ENCODE results near the gene CKM.

The CKM gene

GRCh38 chr19:45361608-45362007 is 38.9 kb upstream of the CKM start:
- peaks cover 72% of the 10 kb centered on the region for H3K36me3 ChIP-seq (ENCODE audit: insufficient read depth, insufficient read length, low read length)
- H3K4me1 ChIP-seq (ENCODE audit: insufficient read depth, insufficient read length), result peaks cover 2% of the 10 kb centered on the region
- no peak overlapping the region for H3K9ac ChIP-seq (ENCODE audit: insufficient read length, low read depth)
- DNase-seq (ENCODE audit: low read depth, low spot score), result no peak
- H3K4me3 ChIP-seq (ENCODE audit: insufficient read length, low read depth), result no peak overlapping the region
- H3K9me3 ChIP-seq (ENCODE audit: insufficient read depth, low read length), result no peaks in the 10 kb centered on the region
- no peaks in the 10 kb centered on the region for H3K27me3 ChIP-seq (ENCODE audit: insufficient read depth, insufficient read length)
- TF ChIP-seq YY1 (IDR thresholded peaks at IDR 0.05; ENCODE audit: insufficient read depth, insufficient read length), result no peak
- no peak for TF ChIP-seq SUZ12 (IDR thresholded peaks at IDR 0.05; ENCODE audit: extremely low read depth, insufficient read depth, insufficient read length)
- TF ChIP-seq ZNF274 (IDR thresholded peaks at IDR 0.05; ENCODE audit: low read depth, low read length), result no peak

- DNase-seq (ENCODE audit: low read depth, low spot score), result no peak
Observed at GRCh38 chr19:45358213-45358792, 35.6 kb upstream of the CKM start.

DNA sequence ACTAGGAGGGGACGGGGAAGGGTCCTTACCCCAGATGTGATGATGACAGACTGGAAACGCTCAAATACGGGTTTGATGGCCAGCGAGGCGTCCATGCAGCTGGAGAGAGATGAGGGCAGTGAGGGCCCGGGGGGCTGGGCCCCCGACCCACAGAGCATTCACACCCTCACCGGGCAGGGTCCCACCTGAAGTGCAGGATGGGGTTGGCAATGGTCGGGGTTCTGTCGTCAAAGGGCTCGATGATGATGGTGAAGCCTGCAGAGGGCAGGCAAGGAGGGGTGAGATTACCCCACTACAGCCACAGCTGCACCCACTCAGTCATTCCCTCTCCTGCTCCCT is 34.7 kb upstream of the CKM start:
- Histone ChIP-seq H3K9me3 (ENCODE audit: insufficient read depth, low read length) (no peaks in the 10 kb centered on the region), H3K27me3 (ENCODE audit: insufficient read depth, insufficient read length) (no peaks in the 10 kb centered on the region), H3K9ac (ENCODE audit: insufficient read length, low read depth) (no peak overlapping the region), H3K4me3 (ENCODE audit: insufficient read length, low read depth) (no peak overlapping the region), H3K36me3 (ENCODE audit: insufficient read depth, insufficient read length, low read length) (peaks cover 81% of the 10 kb centered on the region), H3K4me1 (ENCODE audit: insufficient read depth, insufficient read length) (peaks cover 2% of the 10 kb centered on the region)
- TF ChIP-seq ZNF274 (IDR thresholded peaks at IDR 0.05; ENCODE audit: low read depth, low read length) (no peak), YY1 (IDR thresholded peaks at IDR 0.05; ENCODE audit: insufficient read depth, insufficient read length) (no peak), SUZ12 (IDR thresholded peaks at IDR 0.05; ENCODE audit: extremely low read depth, insufficient read depth, insufficient read length) (no peak)
- DNase-seq (ENCODE audit: low read depth, low spot score), result no peak

More at GRCh38 chr19:45358213-45358792, 35.6 kb upstream of the CKM start:
- TF ChIP-seq ZNF274 (IDR thresholded peaks at IDR 0.05; ENCODE audit: low read depth, low read length) (no peak), YY1 (IDR thresholded peaks at IDR 0.05; ENCODE audit: insufficient read depth, insufficient read length) (no peak), SUZ12 (IDR thresholded peaks at IDR 0.05; ENCODE audit: extremely low read depth, insufficient read depth, insufficient read length) (no peak)
- H3K9ac ChIP-seq (ENCODE audit: insufficient read length, low read depth), result no peak overlapping the region
- no peak overlapping the region for H3K4me3 ChIP-seq (ENCODE audit: insufficient read length, low read depth)
- H3K27me3 ChIP-seq (ENCODE audit: insufficient read depth, insufficient read length), result no peaks in the 10 kb centered on the region
- H3K9me3 ChIP-seq (ENCODE audit: insufficient read depth, low read length), result no peaks in the 10 kb centered on the region
- H3K4me1 ChIP-seq (ENCODE audit: insufficient read depth, insufficient read length), result peaks cover 2% of the 10 kb centered on the region
- H3K36me3 ChIP-seq (ENCODE audit: insufficient read depth, insufficient read length, low read length), result peaks cover 81% of the 10 kb centered on the region

DNA sequence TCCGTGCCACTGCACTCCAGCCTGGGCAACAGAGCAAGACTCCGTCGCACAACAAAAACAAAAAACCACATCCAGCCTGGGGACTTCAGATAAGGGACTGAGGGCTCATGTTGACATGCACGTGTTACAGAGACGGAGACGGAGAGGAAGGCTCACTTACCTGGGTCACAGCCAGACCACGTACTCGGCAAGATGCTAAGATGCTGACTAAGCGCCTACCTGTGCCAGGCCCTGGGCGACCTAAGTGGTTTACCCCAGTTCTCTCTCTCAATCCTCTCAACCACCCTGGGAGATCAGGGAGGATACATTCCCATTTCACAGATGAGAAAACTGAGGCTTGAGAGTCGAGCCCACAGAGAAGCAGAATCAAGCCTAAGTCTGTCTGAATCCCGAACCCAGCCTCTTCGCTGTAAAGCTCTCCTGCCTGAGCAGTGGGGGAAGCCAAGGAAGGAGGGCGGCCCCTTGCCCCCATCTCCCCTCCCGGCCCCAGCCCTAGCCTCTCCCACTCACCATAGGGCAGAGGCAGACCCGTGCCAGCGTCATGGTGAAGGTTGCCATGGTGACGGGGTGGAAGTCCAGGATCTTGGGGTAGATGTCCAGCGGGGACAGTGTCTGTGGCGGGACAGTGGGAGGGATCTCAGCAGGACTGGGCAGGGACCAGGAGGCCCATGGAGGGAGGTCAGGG is 34.2 kb upstream of the CKM start:
- no peaks in the 10 kb centered on the region for H3K27me3 ChIP-seq (ENCODE audit: insufficient read depth, insufficient read length)
- H3K9me3 ChIP-seq (ENCODE audit: insufficient read depth, low read length), result no peaks in the 10 kb centered on the region
- DNase-seq (ENCODE audit: low read depth, low spot score), result no peak
- TF ChIP-seq SUZ12 (IDR thresholded peaks at IDR 0.05; ENCODE audit: extremely low read depth, insufficient read depth, insufficient read length), result no peak
- no peak for TF ChIP-seq YY1 (IDR thresholded peaks at IDR 0.05; ENCODE audit: insufficient read depth, insufficient read length)
- TF ChIP-seq ZNF274 (IDR thresholded peaks at IDR 0.05; ENCODE audit: low read depth, low read length), result no peak
- no peak overlapping the region for H3K4me3 ChIP-seq (ENCODE audit: insufficient read length, low read depth)
- peaks cover 81% of the 10 kb centered on the region for H3K36me3 ChIP-seq (ENCODE audit: insufficient read depth, insufficient read length, low read length)
- no peak overlapping the region for H3K9ac ChIP-seq (ENCODE audit: insufficient read length, low read depth)
- peaks cover 2% of the 10 kb centered on the region for H3K4me1 ChIP-seq (ENCODE audit: insufficient read depth, insufficient read length)

DNA sequence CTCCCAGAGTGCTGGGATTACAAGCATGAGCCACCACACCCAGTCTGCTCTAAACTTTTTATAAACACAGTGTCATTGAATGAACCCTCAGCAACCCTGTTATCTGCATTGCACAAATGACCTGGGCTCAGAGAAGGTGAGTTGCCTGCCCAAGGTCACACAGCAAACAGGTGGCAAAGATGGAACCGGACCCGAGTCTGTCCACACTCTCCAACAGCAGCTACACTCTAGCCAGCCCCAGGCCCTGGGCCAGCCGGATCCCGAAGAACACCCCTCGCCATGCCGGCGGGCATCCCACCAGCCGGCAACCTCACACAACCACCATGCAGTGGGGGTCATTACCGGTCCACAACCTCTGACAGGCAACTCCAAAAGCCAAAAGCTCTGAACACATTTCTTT is 33.2 kb upstream of the CKM start:
- DNase-seq (ENCODE audit: low read depth, low spot score), result no peak
- Histone ChIP-seq H3K4me3 (ENCODE audit: insufficient read length, low read depth) (no peak overlapping the region), H3K27me3 (ENCODE audit: insufficient read depth, insufficient read length) (no peaks in the 10 kb centered on the region), H3K4me1 (ENCODE audit: insufficient read depth, insufficient read length) (peaks cover 2% of the 10 kb centered on the region), H3K9ac (ENCODE audit: insufficient read length, low read depth) (no peak overlapping the region), H3K36me3 (ENCODE audit: insufficient read depth, insufficient read length, low read length) (peaks cover 82% of the 10 kb centered on the region), H3K9me3 (ENCODE audit: insufficient read depth, low read length) (no peaks in the 10 kb centered on the region)
- no peak for TF ChIP-seq ZNF274 (IDR thresholded peaks at IDR 0.05; ENCODE audit: low read depth, low read length)
- TF ChIP-seq SUZ12 (IDR thresholded peaks at IDR 0.05; ENCODE audit: extremely low read depth, insufficient read depth, insufficient read length), result no peak
- no peak for TF ChIP-seq YY1 (IDR thresholded peaks at IDR 0.05; ENCODE audit: insufficient read depth, insufficient read length)

DNA sequence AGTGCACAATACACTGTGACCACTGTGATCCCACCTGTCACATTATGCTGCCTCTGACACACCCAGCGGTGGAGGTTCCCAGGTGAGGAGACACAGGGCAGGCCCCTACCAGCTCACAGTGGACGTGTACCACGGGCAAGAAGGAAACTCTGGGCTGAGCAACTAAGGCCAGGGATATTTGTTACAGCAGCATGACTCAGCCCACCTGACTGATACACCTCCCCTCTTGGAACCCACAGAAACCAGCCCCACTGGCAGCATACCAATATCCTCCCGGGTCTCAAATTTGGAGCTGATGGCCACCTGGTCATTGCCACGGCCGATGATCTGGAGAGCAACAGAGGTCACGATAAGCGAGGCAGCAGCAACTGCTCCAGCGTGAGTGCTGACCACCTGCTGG is 32.7 kb upstream of the CKM start:
- H3K9me3 ChIP-seq (ENCODE audit: insufficient read depth, low read length), result no peaks in the 10 kb centered on the region
- H3K4me3 ChIP-seq (ENCODE audit: insufficient read length, low read depth), result no peak overlapping the region
- DNase-seq (ENCODE audit: low read depth, low spot score), result no peak
- H3K27me3 ChIP-seq (ENCODE audit: insufficient read depth, insufficient read length), result no peaks in the 10 kb centered on the region
- no peak overlapping the region for H3K9ac ChIP-seq (ENCODE audit: insufficient read length, low read depth)
- TF ChIP-seq SUZ12 (IDR thresholded peaks at IDR 0.05; ENCODE audit: extremely low read depth, insufficient read depth, insufficient read length) (no peak), ZNF274 (IDR thresholded peaks at IDR 0.05; ENCODE audit: low read depth, low read length) (no peak), YY1 (IDR thresholded peaks at IDR 0.05; ENCODE audit: insufficient read depth, insufficient read length) (no peak)
- peaks cover 2% of the 10 kb centered on the region for H3K4me1 ChIP-seq (ENCODE audit: insufficient read depth, insufficient read length)
- H3K36me3 ChIP-seq (ENCODE audit: insufficient read depth, insufficient read length, low read length), result peaks cover 87% of the 10 kb centered on the region

- no peaks in the 10 kb centered on the region for H3K27me3 ChIP-seq (ENCODE audit: insufficient read depth, insufficient read length)
- H3K9me3 ChIP-seq (ENCODE audit: insufficient read depth, low read length), result no peaks in the 10 kb centered on the region
- DNase-seq (ENCODE audit: low read depth, low spot score), result no peak
- H3K9ac ChIP-seq (ENCODE audit: insufficient read length, low read depth), result no peak overlapping the region
- H3K4me1 ChIP-seq (ENCODE audit: insufficient read depth, insufficient read length), result peaks cover 2% of the 10 kb centered on the region
- TF ChIP-seq ZNF274 (IDR thresholded peaks at IDR 0.05; ENCODE audit: low read depth, low read length), result no peak
- TF ChIP-seq SUZ12 (IDR thresholded peaks at IDR 0.05; ENCODE audit: extremely low read depth, insufficient read depth, insufficient read length), result no peak
- TF ChIP-seq YY1 (IDR thresholded peaks at IDR 0.05; ENCODE audit: insufficient read depth, insufficient read length), result no peak
- H3K4me3 ChIP-seq (ENCODE audit: insufficient read length, low read depth), result no peak overlapping the region
- peaks cover 90% of the 10 kb centered on the region for H3K36me3 ChIP-seq (ENCODE audit: insufficient read depth, insufficient read length, low read length)
Observed at GRCh38 chr19:45354241-45354842, 31.7 kb upstream of the CKM start.
